ENCODE data around the gene KIF26B.

Gene KIF26B

GRCh38 chr1:245154429-245155271 is at the start of gene KIF26B:
Gene KIF26B (plus strand): TSS chr1:245154985. CDS start chr1:245155425, 440 bp downstream.
- peak within 1 kb of the TSS; percentile 45 for H3K4me3 ChIP-seq (ENCODE audit: low read depth, low read length)
- DNase-seq (ENCODE audit: low read depth): no peak
- no peak for TF ChIP-seq CTCF (IDR thresholded peaks at IDR 0.05; ENCODE audit: control insufficient read depth, extremely low read depth, insufficient read depth)

GRCh38 chr1:245105042-245105441 is 49.7 kb upstream of the KIF26B start:
- no peak for TF ChIP-seq CTCF (IDR thresholded peaks at IDR 0.05; ENCODE audit: control insufficient read depth, extremely low read depth, insufficient read depth)
- no peak overlapping the region for H3K4me3 ChIP-seq (ENCODE audit: low read depth, low read length)
- no peak for DNase-seq (ENCODE audit: low read depth)

GRCh38 chr1:245105815-245106410 is 48.9 kb upstream of the KIF26B start:
- DNase-seq (ENCODE audit: low read depth): peak; percentile 19
- H3K4me3 ChIP-seq (ENCODE audit: low read depth, low read length): no peak overlapping the region
- no peak for TF ChIP-seq CTCF (IDR thresholded peaks at IDR 0.05; ENCODE audit: control insufficient read depth, extremely low read depth, insufficient read depth)

- no peak for TF ChIP-seq CTCF (IDR thresholded peaks at IDR 0.05; ENCODE audit: control insufficient read depth, extremely low read depth, insufficient read depth)
- no peak for DNase-seq (ENCODE audit: low read depth)
- no peak overlapping the region for H3K4me3 ChIP-seq (ENCODE audit: low read depth, low read length)
Measured at GRCh38 chr1:245107776-245108114, 47.0 kb upstream of the KIF26B start.

GRCh38 chr1:245108246-245108645 is 46.5 kb upstream of the KIF26B start:
- no peak for DNase-seq (ENCODE audit: low read depth)
- no peak overlapping the region for H3K4me3 ChIP-seq (ENCODE audit: low read depth, low read length)
- no peak for TF ChIP-seq CTCF (IDR thresholded peaks at IDR 0.05; ENCODE audit: control insufficient read depth, extremely low read depth, insufficient read depth)

GRCh38 chr1:245108909-245109308 is 45.9 kb upstream of the KIF26B start:
- TF ChIP-seq CTCF (IDR thresholded peaks at IDR 0.05; ENCODE audit: control insufficient read depth, extremely low read depth, insufficient read depth): no peak
- no peak for DNase-seq (ENCODE audit: low read depth)
- no peak overlapping the region for H3K4me3 ChIP-seq (ENCODE audit: low read depth, low read length)

Data from LNCaP clone FGC (cell line).